ENCODE data around the gene ASB13. TPM values are rescaled to one million over a fixed set of nuclear protein-coding genes. Genes with fewer than 3 reads are reported as not detected.
A peak's percentile ranks its signal among the peaks of the same experiment; 100 is the strongest.

Gene ASB13
- total and polyA plus RNA-seq, 7 donors = 13.2 to 52.0 (median 23.5) TPM

- H3K27me3 ChIP-seq = no peaks in the 10 kb centered on the region
- intact Hi-C loops (cut with DNase I) = no loop called here
These were observed 31.7 kb upstream of the ASB13 start for GRCh38 chr10:5698062-5698461.

GRCh38 chr10:5697342-5697741 lies 30.9 kb upstream of the ASB13 start:
- Histone ChIP-seq H3K27ac (no peak overlapping the region), H3K9me3 (no peaks in the 10 kb centered on the region), H3K36me3 (no peaks in the 10 kb centered on the region), H3K27me3 (no peaks in the 10 kb centered on the region), H3K4me3 (no peak overlapping the region), H3K4me1 (peaks cover 0 to 19% (median 11%) of the 10 kb centered on the region in 4 donors)
- no peak for TF ChIP-seq POLR2AphosphoS5 (IDR thresholded peaks at IDR 0.05)
- WGBS, 2 donors = 30 to 73% methylated on average over 2 of the region's 2 CpGs
- no peak for DNase-seq
- intact Hi-C loops (cut with DNase I) = no loop called here

More at GRCh38 chr10:5698062-5698461, 31.7 kb upstream of the ASB13 start:
- Histone ChIP-seq H3K4me1 (peaks cover 0 to 12% (median 4%) of the 10 kb centered on the region in 4 donors), H3K27ac (no peak overlapping the region), H3K36me3 (no peaks in the 10 kb centered on the region), H3K9me3 (no peaks in the 10 kb centered on the region), H3K4me3 (no peak overlapping the region)
- WGBS, 2 donors = 90 to 91% methylated on average over 1 of the region's 1 CpG
- DNase-seq = no peak
- TF ChIP-seq EP300 (IDR thresholded peaks at IDR 0.05) (no peak), POLR2AphosphoS5 (IDR thresholded peaks at IDR 0.05) (no peak), CTCF (IDR thresholded peaks at IDR 0.05) (no peak), POLR2A (IDR thresholded peaks at IDR 0.05) (no peak)

GRCh38 chr10:5694573-5694972 lies 28.2 kb upstream of the ASB13 start:
- peaks cover 0 to 26% (median 17%) of the 10 kb centered on the region in 4 donors for H3K4me1 ChIP-seq
- H3K4me3 ChIP-seq = no peak overlapping the region
- no peaks in the 10 kb centered on the region for H3K36me3 ChIP-seq
- no peak for TF ChIP-seq POLR2A (IDR thresholded peaks at IDR 0.05)
- intact Hi-C loops (cut with DNase I) = no loop called here
- no peaks in the 10 kb centered on the region for H3K9me3 ChIP-seq
- H3K27ac ChIP-seq = no peak overlapping the region
- H3K27me3 ChIP-seq = no peaks in the 10 kb centered on the region
- 35 to 66% methylated on average over 1 of the region's 1 CpG for WGBS, 2 donors
- no peak for DNase-seq

GRCh38 chr10:5692461-5693358 lies 26.3 kb upstream of the ASB13 start:
- peak; percentile 66 for DNase-seq
- intact Hi-C loops (cut with DNase I) = no loop called here
- TF ChIP-seq EP300 (IDR thresholded peaks at IDR 0.05) (no peak), CTCF (IDR thresholded peaks at IDR 0.05) (no peak), POLR2AphosphoS5 (IDR thresholded peaks at IDR 0.05) (no peak), POLR2A (IDR thresholded peaks at IDR 0.05) (no peak)
- no peaks in the 10 kb centered on the region for H3K36me3 ChIP-seq
- H3K4me1 ChIP-seq = peaks cover 0 to 26% (median 17%) of the 10 kb centered on the region in 4 donors
- no peaks in the 10 kb centered on the region for H3K27me3 ChIP-seq
- H3K4me3 ChIP-seq = peak overlapping the region; percentile 25 to 55 (median 48)
- WGBS, 2 donors = 2 to 8% methylated on average over 49 of the region's 49 CpGs
- peak overlapping the region in 2 of 4 donors; percentile 42 for H3K27ac ChIP-seq
- no peaks in the 10 kb centered on the region for H3K9me3 ChIP-seq

GRCh38 chr10:5691786-5692185 lies 25.4 kb upstream of the ASB13 start:
- Histone ChIP-seq H3K4me1 (peaks cover 0 to 32% (median 19%) of the 10 kb centered on the region in 4 donors), H3K36me3 (no peaks in the 10 kb centered on the region), H3K27ac (no peak overlapping the region), H3K4me3 (no peak overlapping the region), H3K27me3 (no peaks in the 10 kb centered on the region), H3K9me3 (no peaks in the 10 kb centered on the region)
- DNase-seq = no peak
- TF ChIP-seq EP300 (IDR thresholded peaks at IDR 0.05) (no peak), POLR2AphosphoS5 (IDR thresholded peaks at IDR 0.05) (no peak), POLR2A (IDR thresholded peaks at IDR 0.05) (no peak), CTCF (IDR thresholded peaks at IDR 0.05) (no peak)
- WGBS, 2 donors = 46 to 76% methylated on average over 8 of the region's 8 CpGs
- intact Hi-C loops (cut with DNase I) = no loop called here

All from sigmoid colon (tissue), 7 donors.